DMS153 (cell line): Measurements from ENCODE around the gene NFIB.

Source experiments
- DNase-seq: peaks from one replicate; lab custom pipeline; 2025; lab: John Stamatoyannopoulos, UW

NFIB gene

DNA sequence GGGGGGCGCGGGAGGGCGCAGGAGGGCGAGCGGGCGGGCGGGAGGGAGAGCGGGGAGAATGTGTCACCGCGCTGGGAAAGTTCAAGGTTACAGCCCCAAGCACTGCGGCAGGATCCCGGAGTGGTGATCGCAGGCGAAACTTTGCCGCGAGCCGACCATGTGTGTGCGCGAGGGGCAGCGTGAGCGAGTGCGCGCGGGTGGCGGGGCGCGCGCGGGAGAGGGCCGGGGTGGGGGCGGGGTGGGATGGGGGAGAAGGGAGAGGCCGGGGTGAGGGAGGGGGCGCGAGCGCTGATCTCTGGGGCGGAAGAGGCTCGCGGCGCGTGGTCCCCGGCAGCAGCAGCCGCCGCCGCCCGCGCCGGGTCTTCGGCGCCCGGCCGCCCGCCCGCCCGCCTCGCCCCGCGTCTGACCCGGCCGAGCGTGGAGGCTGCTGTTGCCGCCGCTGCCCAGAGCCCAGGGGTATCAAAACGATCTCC lies at the start of gene NFIB:
TSS of gene NFIB (minus strand) at position 191 of the 473 bp plus-strand sequence. CDS start 630 bp downstream, outside the sequence.
- DNase-seq: no peak

DNA sequence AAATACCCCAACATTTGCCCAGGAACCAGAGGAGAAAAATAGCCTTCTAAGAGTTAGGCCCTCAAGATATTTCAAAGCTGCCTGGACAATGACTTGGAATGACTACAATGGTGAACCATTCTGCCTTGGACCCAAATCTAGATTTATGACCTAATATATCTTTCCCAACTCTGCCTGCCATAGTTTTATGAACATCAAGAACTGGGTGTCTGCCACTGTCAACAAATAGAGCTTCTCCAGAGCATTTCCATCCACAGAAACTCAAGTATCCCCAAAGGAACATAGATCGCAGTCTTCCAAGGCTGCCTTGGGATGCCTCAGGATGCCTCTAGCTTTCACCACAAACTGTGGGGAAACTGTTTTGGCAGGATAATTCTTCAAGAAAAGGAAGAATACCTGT lies 48.2 kb upstream of the NFIB start:
- DNase-seq: no peak

DNA sequence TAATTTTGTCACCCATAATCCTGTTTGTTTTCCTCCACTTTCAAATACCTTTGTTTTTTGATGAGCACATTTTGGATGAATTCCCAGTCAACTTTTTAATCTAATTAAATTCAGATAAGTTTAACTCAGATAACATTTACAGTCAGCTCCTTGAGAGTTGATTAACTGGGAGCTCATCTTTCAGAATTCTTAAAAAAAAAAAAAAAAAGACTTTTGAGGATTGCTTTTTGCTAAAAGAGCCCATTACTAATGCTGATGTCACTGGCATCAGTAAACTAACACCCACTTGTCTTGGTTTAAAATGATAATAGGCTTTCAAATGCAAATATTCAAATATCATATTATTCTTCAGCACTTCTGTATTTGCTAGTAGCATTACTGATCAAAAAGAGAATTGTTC lies 47.1 kb upstream of the NFIB start:
- no peak for DNase-seq

DNA sequence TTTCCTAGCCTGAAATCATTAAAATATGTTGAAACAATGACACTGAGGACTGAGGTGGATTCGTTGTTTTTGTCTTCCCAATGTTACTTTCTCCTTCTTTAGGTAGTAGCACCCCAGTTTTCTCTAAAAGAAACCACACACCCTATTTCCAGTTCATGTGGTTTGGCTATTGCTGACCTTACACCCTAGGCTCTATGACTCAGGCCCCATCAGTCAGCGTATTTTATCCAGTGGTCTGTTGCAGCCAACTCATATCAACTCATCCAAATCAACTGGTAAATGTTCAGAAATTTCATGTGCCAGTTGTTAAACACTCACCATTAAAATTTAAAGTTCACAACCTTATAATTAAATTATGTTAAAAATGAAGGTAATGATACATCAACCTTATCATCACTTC lies 44.6 kb upstream of the NFIB start:
- no peak for DNase-seq

DNA sequence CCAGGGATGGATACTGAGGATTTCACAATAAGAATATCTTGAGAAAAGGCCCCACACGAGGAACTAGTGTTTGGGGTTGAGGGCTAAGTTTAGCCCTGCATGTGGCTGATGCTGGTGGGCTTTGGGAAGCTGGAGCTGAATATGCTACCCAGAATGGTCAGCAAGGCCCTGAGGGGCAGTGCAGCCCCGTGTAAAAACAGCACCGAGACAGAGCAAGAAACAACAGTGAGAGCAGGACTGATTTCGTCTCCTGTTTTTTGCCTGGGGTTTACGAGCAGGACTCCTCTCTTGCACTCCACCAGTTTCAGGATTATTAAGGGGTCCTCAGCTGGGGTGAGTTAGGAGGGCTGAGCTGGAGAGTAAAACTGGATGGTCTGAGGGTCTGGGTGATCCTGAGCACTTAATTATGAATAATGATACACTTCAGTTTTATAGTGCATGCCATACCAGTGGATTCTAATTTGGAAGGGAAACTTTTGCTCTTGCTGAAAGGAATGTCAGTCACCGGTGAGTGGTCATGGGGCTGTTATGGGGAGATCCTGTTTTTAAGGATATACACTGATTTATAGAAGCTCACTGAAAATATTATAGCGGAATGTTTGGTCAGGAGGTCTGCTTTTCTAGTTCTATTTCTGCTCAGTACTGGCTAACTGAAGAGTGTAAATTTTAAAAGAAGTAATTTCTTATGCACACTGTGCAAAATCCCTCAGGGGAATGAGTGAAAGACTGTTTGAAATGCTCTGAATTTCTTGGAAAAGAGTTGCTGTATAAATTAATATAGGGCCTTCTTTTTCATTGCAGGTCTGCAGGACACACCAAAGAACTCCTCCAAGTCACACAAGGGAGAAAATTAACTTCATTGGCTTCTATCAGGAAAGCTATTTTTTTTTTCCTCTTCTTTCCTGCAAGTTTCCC lies 42.7 kb upstream of the NFIB start:
- DNase-seq: no peak

DNA sequence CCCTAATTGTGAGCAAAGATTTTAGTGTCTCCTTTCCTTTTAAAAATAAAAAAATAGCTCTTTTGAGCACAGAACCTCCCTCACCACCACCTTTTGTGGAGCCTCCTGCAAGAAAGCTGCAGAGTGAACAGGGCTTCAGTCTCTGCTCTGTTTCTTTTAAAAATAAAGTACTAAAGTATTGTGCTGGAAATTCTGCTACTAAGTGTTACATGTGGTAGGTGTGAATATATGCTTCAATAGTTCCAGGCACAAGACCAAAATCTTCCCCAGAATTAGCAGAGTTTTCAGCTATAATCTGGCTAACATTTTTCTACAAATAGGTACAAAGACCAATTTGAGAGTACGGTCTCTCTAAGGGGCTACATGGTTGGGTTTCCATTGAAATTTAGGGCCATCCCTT lies 40.3 kb upstream of the NFIB start:
- no peak for DNase-seq

DNA sequence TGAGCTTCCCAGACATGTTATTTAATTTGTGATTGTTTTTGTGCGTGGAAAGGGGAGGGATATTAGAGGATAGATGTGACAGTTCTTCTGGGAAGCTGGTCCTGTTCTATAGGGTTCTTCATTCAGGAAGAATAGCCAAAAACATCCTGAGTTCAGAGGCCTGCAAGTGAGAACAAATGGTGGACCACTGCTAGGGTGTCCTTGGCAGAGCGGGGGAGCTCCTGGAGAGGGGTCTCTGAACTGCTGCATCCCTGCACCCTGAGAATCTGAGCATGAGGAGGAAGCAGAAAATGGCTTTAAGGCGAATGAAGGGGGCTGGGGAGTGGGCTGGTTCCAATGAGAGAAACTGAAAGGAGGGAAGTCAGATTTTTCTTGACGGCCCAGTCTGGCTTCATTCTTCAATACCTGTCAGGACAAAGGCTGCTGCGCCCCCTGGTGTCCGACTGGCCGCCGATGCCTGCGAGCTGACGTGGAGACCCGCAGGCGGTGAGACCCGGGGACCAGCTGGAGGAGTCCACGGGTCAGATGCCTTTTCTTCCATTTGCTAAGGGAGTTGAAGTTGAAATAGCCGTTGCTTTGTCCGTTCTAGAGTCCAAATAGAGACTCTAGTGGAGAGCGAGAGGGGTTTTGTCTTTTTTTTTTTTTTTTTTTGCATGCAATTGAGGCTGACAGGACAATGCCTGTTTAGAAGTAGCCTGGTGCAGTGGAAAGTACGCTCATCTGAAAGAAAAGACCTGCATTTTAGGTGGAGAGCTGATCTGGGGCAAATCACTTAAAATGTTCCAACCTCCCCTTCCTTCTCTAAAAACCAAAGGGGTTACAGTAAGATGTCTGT lies 39.5 kb upstream of the NFIB start:
- peak; percentile 67 for DNase-seq

DNA sequence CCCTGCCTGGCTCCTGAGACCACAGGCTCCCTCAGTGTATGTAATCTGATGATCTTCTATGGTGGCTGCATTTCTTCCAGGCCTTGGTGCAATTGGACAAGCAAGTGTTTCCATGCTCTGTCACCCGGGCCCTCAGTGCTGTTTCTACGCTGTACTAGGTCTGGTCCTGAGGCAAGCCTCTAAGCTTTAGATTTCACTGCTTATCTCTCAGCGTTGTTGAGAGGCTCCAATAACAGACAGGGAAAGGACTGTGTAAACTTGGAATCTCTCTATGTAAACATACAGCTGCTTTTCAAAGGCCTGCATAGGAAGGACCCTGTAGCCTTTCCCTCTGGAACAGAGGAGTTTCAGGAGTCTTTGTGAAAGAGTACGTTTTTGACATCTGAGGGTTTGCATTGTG lies 38.6 kb upstream of the NFIB start:
- DNase-seq: peak; percentile 67

DNA sequence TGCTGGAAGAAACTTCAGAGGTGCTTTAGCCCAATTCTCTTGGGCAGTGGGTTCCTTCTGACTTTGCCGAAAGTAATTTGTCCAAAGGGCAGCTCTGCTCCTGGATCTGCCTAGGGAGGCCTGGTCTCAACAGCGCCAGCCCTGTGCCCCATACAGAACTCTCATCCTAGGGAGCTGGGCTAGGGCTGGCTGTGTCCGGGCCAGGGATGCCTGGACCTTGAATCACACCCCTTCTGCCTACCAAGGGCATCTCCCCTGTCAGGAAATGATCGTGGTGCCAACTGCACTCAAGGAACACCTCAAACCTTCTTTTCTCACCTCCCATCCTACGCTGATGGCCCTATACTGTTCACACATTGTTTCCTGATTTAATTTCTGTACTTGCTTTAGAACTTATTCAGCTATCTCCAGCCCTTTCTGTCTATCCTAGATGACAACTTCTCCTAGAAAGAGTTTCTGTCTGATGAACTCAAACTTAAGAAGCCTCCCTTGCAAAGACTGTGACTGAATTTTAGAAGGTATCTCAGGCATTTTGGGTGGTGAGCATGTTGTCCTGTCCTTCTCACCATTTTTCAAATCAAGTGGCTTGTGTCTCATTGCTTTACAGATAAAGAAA lies 37.4 kb upstream of the NFIB start:
- DNase-seq: no peak

DNA sequence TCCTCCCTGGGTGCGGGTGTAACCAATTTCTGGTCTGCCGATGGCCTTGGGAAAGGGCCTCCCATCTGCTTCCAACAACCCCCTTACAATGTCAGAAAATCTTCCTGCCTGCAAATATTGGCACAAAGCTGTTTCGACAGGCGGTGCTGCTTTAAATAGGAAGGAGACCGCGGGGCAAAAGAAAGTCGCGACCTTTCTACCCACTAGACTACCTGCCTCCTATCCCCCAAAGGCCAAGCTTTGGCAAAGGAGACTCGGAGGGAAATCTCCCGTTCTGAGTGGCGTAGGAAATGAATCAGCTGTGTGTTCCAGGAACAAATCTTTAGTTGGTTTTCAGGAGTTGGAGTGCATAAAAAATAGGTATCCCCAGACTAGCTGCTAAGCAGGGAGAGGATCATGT lies 36.8 kb upstream of the NFIB start:
- peak; percentile 10 for DNase-seq

DNA sequence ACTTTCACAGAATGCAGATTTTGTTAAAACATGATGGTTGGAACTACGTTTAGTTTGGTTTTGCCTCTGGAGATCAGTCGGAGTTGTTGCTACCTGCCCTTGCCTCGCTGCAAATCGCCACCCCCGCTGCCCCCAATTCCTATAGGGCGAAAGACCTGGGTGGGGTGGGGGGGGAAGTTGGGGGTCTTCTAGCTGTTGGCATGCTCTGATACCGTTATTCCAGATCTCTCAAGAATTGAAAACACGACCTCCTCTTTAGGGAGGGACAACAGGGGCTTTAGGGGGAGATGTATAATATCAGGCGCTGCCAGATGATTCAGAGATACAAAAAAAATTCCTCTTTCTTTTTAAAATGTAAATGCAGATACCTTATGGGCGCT lies 36.4 kb upstream of the NFIB start:
- DNase-seq: no peak

DNA sequence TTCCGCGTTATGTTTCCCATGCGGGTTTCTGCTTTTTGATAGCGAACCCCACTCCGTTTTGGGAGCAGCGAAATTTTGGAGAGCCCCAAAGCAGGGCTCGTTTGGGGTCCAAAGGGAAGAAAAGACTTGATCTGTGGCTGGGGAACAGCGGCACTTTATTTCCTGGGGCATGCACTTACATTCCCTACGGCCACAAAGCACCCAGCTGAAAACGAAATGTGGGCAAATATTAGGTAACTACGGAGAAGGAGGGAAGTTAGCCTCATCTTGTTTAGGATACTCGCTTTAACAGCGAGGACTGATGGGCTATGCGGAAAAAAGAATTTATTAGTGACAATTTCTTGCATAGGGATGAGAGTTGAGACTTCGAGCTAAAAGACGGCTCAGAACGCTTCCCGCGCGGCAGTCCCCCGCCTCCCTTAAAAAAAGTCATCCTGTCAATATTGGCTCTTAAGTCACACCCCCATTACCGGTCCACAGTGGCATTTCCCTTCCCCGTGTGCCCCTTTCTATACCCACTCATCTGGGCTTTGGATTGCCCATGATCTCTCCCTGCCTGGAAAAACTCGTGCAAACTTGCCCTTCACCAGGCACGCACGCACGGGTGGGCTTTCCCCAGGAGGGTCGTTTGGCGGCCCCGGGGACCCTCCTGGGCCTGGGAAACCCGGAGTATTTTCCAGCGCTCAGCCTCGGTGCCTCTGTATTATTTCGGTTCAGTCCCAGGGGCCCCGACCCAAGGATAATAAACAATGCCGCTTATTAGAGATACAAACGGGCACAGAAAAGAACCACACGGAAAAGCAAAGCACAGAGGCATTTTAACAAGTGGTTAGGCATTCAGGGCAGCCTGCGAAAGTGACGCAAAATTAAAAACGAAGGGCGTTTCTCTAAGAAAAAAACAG lies 35.8 kb upstream of the NFIB start:
- DNase-seq: no peak

DNA sequence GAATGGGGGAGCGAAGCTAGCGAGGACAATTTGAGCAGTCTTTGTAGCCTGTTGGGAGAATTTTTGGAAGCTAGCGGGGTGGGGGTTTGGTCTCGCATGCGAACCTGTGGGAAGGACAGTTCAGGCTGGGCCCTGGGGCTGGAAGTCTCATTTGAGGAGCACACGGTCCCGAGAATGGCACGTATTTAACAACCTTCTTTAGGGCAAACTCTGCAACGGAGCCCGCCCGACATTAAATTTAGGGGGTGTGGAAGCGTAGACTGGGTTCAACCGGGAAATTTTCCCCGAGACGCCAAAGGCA lies 35.2 kb upstream of the NFIB start:
- DNase-seq: no peak

DNA sequence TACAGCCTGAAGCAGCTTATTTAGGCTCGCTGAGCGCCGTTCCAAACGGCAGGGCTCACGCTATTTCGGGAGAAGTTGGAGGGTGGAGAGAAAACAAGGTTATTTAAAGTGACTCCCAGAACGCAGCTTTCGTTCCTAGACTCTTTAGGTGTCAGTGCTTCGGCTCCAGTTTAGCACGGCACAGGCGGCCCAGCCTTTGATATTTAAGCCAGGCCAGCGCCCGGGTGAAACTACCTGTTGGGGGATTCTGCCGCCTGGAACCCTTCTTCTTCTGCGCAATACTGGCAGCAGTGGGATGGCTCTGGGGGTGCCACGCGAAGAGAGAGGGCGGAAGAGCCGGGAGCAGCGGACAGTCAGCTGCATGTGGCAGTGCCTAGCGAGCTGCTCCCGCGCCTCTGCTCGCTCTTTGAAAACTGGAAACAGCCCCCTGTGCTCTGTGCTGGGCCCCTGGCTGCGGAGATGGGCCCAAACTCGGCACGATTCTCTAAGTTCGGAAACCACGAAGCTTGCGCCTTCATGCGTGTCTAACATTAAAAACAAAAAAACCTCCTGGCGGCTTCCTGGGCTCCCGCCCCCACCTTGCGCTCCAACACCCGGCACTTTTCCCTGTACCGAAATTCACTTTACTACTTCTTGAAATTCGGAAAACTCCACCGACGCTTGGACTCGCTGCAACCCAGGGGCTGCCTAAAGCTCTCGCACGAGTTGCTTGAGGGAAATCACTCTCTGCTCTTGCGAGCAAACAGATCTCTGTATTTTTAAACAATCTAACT lies 34.6 kb upstream of the NFIB start:
- no peak for DNase-seq

DNA sequence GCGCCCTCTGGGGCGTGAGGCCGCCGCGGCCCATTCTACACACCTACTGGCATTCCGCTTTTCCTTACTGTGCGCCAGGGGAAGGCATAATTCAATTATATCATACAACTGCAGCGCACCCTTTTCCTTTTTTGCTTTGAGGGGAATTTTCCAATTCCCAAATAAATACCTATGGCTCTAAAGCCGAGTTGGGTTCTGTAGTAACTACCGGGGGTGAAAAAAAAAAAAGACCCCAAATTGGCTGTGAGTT lies 34.1 kb upstream of the NFIB start:
- DNase-seq: peak; percentile 54

DNA sequence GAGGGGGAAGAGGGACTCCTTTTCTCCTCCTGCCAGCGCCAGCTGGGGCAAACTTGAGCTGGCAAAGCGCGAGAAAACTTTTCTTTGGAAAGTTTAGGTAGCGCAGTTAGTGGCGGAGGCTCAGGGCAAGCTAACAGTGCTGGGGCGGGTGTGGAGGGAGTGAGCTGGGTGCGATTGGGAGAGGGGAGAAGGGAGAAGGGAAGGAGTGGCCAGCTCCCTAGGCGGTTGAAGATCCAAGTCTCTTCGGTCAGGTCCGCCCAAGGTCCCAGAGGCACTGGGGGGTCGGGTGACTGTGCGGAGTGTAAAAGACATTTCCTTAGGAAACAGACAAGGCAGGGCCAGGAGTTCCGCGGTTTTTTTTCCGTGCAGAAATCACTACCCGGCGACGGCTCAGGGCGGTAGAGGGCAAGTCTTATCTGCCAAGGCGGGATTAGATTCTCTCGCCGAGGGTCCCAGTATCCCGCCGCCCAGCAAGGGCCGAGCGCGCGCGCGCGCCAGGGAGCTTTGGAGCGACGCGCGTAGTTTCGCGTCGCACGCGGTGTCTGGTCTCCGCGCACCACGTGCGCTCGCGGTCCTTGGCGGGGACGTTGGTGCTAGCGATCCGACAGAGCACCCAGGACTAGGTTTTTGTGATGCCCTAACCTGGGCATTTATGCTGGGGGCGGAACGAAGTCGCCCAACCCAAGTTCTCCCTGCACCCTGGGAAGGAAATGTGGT lies 33.6 kb upstream of the NFIB start:
- peak; percentile 54 for DNase-seq

DNA sequence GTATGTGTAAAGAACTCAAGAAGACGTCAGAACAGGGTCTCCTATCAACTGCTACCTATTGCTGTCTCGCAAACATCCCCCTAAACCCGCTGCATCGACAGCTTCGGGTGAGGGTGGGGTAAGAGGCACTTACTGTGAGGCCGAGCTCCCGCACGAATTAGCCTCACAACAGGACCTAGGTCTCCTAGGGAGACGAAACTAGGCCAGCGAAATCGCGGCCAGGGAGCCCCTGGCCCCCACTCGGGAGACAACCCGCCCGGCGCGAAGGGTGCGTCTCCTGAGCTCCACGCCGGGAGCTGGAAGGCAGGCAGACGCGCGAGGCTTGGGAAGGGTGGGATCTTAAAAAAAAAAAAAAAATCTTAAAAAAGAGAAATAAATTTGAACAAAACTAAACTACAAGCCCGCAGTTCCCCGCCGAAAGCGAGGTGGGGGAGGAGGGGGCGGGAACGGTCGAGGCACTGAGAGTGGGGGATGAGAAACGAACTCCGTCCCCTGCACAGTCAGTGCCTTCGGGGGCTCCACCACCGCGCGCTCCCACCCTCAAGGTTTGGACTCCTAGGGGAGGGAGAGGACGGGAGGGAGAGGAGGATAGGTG lies 33.0 kb upstream of the NFIB start:
- peak; percentile 24 for DNase-seq

DNA sequence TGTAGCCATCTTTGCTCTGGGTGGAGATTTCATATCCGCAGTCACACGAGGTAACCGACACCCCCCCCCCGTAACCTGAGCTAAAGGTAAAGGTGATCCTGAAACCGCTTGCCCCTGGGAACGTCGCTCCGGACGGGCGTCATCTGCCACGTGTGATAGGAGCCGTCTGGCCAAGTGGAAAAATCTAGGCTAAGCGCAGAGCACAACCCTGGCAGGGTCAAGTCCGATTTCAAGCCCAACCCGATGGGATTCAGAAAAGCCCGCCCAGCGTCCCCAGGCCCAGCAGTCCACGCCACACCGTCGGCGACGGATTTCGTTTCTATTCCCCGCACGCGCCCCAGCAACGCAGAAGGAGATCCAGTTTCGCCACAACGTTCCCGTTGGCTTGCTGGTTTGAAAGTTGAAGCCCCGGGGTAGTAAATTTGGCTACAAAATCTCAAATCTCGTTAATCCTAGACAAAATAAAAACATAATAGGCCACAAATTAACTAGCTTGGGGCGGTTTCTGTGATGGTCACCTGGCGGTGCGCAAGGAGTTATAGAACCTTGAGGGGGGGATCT lies 32.4 kb upstream of the NFIB start:
- peak; percentile 86 for DNase-seq

DNA sequence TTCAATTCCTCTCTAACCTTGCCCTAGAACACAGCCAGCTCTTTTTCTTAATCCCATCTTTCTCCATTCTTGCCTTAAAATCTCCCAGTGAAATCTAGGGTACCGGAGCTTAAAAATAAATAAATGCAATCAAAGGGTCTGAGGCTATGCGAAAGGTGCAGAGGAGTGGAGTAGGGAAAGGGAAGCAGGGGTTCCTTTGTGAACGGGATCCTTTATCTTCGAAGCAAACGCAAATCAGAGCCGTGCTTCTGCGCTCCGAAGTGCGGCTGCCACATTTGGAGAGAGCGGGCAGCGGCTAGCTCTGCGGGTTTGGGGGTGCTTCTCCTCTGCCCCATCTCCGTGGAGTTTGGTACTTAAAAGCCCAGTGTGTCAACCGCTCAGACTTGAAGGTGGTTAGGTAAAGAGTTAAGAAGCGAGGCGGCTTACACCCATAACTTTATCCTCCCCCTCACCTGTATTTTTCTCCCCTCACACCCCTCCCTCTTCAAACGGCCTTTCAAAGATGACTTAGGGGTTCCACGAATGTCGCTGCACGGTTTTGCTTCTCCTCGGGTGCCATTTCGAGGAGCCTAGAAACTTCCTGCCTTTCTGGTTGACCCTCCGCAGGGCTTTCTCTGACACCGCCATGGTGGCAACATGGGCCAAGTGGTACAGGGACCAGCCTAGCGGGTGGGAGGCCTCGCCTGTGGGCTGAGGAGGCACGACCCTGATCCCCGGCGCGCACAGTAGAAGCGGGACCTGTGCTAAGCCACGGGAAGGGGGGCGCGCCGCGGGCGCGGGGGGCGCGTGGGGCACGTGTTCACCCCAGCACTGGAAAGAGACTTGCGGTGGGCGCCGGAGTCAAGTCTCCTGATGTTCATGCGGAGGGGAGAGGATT lies 31.7 kb upstream of the NFIB start:
- DNase-seq: no peak
